Hypothalamus (tissue), 51 donors: ENCODE measurements around the gene ATG16L2.
"Not testable (repeated sequence)": the region's sequence is repeated elsewhere in the genome, so short reads cannot be mapped to it uniquely, and the experiment has no call there.

Experiments
- DNase-seq, 51 donors: peaks; one replicate each; lab custom pipeline; 2025; lab: John Stamatoyannopoulos, UW

Gene ATG16L2

DNA sequence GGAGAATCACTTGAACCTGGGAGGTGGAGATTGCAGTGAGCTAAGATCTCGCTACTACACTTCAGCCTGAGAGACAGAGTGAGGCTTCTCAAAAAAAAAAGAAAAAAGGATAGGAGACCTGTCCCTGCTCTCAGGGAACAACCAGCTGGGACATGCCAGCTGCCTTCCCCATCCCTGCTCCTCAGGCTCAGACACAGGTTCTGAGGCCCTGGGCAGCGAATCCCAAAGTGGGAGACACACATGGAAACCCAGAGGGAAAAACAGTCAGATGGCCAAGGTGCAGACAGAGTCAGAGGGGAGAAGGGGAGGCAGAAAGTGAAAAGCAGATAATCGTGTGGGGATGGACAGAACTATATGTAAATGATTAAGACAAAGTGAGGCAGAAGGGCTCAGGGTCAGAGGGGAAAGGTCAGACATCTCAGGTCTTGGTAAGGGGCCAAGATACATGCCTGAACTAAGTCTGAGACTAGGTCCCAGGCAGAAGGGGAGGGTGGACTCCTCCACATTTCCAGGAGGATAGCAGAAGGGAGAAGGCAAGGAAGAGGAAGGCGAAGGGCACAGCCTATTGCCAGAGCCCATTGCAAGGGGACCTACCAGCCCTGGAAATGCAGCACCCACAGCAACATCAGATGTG lies 34.6 kb upstream of the ATG16L2 start:
- no peak for DNase-seq

GRCh38 chr11:72780296-72781062 lies 33.7 kb upstream of the ATG16L2 start:
- DNase-seq = no peak

- no peak for DNase-seq
Measured at GRCh38 chr11:72781063-72781312, 33.2 kb upstream of the ATG16L2 start.

DNA sequence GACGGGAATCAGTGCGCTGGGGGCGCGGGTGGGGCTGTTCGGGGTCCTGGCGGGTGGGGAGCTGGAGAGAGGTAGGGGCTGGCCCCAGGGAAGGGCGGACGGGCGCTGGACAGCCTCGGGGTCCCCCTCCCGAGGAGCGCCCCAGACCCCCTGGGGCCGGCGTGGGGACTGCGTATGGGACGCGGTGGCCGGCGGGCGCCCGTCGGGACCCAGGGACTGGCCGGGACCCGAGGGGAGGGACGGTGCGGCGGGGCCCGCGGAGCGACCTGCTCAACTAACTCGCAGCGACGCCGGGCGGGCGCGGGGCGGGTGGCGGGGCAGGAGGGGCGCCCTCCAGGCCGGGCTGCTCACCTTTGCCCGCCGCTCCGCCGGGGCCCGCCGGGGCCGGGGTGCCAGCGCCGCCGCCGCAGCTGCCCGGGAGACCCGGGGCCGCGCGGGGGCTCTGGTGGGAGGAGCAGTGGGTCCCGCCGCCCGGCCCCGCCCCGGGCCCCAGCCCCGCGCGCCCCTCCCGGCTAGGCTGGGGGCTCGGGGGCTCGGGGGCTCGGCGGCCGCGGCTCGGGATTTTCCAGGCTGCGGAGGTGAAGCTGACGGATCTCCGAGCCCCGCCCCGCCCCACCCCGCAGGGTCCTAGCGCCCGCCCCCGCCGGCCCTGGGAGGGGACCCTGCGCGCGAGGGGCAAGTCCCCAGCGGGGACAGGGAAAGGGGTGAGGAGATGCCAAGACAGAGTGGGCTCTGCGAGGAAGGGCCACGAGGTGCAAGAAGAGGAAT lies 32.7 kb upstream of the ATG16L2 start:
- peak in 15 of 51 donors; percentile 19 to 60 (median 38) for DNase-seq

DNA sequence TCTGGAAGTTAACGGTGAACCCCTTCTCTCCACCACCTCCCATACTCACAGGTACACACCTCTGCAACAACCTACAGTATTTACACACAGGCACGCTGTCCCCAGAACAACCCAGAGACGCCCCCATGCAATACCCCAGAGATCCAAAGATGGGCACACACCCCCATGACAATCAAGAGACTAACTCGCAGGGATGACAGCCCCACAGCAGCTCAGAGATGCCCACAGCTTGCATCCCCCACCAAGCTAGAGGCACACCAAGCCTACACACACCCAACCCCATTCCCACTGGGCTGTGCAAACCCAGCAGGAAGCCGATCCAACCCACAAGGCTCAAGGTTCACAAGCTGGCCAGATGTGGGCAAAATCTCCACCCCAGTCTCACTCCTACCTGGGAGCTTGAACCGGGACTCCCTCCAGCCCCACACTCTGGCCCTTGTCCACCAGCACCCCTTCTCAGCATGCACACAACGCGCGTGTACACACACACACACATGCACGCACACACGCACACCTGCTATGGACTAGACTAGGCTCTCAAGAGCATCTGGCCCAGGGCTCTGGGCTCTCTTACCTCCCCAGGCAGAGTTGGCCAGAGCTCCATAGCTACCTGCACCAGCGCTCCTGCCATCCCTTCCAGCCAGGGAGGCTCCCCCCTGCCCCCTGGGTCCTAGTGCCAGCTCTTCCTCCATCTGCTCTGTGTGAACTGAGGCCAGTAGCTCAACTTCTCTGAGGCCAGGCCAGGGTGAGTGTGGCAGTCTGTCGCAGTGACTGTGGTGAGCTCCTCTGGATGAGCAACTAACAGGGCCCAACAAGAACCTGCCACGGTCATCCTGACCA lies 31.9 kb upstream of the ATG16L2 start:
- DNase-seq = peak in 2 of 51 donors; percentile 8 to 34

GRCh38 chr11:72783144-72783905 lies 30.9 kb upstream of the ATG16L2 start:
- no peak for DNase-seq

GRCh38 chr11:72784662-72785061 lies 29.5 kb upstream of the ATG16L2 start:
- DNase-seq = no peak

- no peak for DNase-seq
Measured at GRCh38 chr11:72786305-72787215, 27.7 kb upstream of the ATG16L2 start.

GRCh38 chr11:72787216-72788104 lies 26.8 kb upstream of the ATG16L2 start:
- no peak for DNase-seq

DNA sequence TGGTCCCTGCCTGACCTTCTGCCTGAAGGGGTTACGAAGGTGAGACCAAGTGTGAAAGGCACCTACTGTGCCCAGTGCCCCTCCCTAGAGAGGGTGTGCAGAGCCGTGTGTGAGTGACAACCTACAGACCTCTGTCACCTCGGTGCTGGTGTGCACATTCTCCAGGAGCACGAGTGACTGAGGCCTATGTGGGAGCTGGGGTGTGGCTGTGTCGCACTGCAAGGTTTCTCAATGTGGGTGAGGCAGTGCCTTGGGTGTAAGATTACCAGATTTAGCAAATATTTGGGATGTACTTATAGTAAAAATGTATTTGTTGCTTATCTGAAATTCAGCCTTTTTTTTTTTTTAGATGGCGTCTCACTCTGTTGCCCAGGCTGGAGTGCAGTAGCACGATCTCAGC lies 26.0 kb upstream of the ATG16L2 start:
- peak in 1 of 51 donors; percentile 22 for DNase-seq

GRCh38 chr11:72789493-72790131 lies 24.6 kb upstream of the ATG16L2 start:
- DNase-seq = peak in 4 of 51 donors; percentile 14 to 56 (median 34)

DNA sequence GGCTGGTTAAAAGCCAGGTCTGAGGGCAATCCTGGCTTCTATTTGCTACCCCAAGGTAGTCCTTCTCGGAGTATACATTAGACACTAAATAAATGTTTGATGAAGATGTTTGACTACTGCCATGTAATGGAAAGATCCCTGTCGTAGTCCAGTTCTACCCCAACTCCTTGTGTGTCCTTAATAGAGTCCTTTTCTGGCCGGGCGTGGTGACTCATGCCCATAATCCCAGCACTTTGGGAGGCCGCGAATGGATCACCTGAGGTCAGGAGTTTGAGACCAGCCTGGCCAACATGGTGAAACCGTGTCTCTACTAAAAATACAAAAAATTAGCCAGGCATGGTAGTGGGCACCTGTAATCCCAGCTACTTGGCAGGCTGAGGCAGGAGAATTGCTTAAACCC lies 23.0 kb upstream of the ATG16L2 start:
- not testable (repeated sequence) for DNase-seq

DNA sequence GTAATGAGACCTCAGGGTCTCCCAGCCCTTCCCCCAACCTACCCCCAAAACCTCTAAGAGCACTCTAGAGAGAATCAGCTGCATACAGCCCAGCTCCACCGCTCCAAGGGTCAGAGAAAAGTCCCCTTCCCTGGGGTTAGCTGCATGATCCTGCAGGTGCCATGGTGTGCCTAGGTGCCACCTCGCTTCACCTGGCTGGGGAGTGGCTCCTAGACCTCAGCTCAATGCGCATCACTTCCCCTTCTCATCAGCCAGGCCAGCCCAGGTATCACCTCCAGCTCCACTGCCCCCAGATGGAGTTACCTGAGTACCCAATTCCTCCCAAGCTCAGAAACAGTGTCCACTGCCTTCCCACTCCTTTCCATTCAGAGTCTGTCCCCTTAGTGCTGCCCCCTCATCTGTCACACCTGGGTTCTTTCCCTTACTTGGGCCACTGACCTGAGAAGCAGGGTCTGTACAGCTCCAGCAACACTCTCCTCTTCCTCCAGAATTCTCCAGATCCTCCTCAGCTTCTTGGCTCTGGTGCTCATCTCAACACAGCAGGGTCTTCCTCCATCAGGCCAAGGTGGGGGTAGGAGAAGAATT lies 21.7 kb upstream of the ATG16L2 start:
- DNase-seq = no peak

DNA sequence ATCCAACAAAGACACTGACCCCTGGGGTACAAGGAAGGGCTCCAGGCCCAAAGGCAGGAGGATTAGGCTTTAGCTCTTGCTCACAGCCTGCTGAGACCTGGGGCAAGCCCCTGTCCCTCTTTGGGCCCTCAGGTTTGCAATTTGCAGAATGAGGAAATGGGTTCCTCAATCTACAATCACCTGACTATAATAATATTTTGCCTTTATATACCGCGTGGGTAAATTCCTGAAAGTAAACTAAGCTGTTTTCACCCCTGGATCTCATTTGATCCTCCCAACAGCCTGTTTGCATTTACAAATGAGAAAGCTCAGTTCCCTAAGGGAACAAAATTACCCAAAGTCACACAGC lies 21.2 kb upstream of the ATG16L2 start:
- no peak for DNase-seq

- DNase-seq = peak; percentile 88 to 100 (median 97)
Measured at GRCh38 chr11:72793425-72794367, 20.5 kb upstream of the ATG16L2 start, which contains the start of gene STARD10. STARD10 (minus strand) TSS chr11:72794047; CDS start chr11:72781181, 12,866 bp downstream.

GRCh38 chr11:72798361-72798760 lies 15.8 kb upstream of the ATG16L2 start:
- no peak for DNase-seq
